A673 (cell line): Measurements from ENCODE around the gene RBP4.

ENCODE experiments used
- CTCF ChIP-seq: fragments of 300-800, 200-600 bp; sonication (generic); conservative IDR thresholded peaks from 2 replicates; pipeline ENCODE4 v1.5.1; 2017; ENCODE audit warnings: low read depth, mild to moderate bottlenecking, antibody characterized with exemption, low read length, moderate library complexity, mixed read lengths
- EZH2 ChIP-seq: fragments of 200-600 bp; sonication (generic); IDR thresholded peaks from 2 replicates; pipeline ENCODE4 v1.6.1; 2017; ENCODE audit warnings: borderline replicate concordance, low read depth, mild to moderate bottlenecking, mixed read lengths, antibody characterized with exemption, low read length; ENCODE audit not compliant: poor library complexity, severe bottlenecking

GRCh38 chr10:93579985-93580711 lies 20.9 kb downstream of the RBP4 start:
- no peak for TF ChIP-seq CTCF
- TF ChIP-seq EZH2, result no peak
